Activated effector memory CD4-positive, alpha-beta T cell treated with Interleukin-2 at 50 U/mL for 16 hours (primary cell): ENCODE measurements around the gene NELFE.

Experiments
- DNase-seq: peaks from one replicate; pipeline ENCODE4 v3.0.0-alpha.2; 2020

The NELFE gene

GRCh38 chr6:31971993-31972708 is 13.4 kb upstream of the NELFE start, which contains the start of gene DXO:
DXO (minus strand) TSS chr6:31972138; CDS start chr6:31971675, 463 bp downstream.
- DNase-seq: peak; percentile 93

GRCh38 chr6:31971279-31971992 is 12.7 kb upstream of the NELFE start:
- no peak for DNase-seq

GRCh38 chr6:31970604-31971271 is 12.0 kb upstream of the NELFE start:
- no peak for DNase-seq

GRCh38 chr6:31969712-31970603 is 11.2 kb upstream of the NELFE start:
- DNase-seq: no peak

GRCh38 chr6:31968791-31969711 is 10.3 kb upstream of the NELFE start:
- no peak for DNase-seq

- no peak for DNase-seq
Observed at GRCh38 chr6:31968326-31968725, 9.6 kb upstream of the NELFE start.

GRCh38 chr6:31967926-31968320 is 9.2 kb upstream of the NELFE start:
- no peak for DNase-seq

- no peak for DNase-seq
Observed at GRCh38 chr6:31966997-31967925, 8.5 kb upstream of the NELFE start.

- DNase-seq: no peak
Observed at GRCh38 chr6:31966506-31966905, 7.7 kb upstream of the NELFE start.

GRCh38 chr6:31965700-31966099 is 6.9 kb upstream of the NELFE start:
- no peak for DNase-seq

- DNase-seq: no peak
Observed at GRCh38 chr6:31963921-31964320, 5.2 kb upstream of the NELFE start.

- no peak for DNase-seq
Observed at GRCh38 chr6:31961616-31962015, 2.8 kb upstream of the NELFE start.

GRCh38 chr6:31958412-31958740 is 395 bp downstream of the NELFE start:
- no peak for DNase-seq

GRCh38 chr6:31956796-31957195 is 2.0 kb downstream of the NELFE start:
- no peak for DNase-seq

GRCh38 chr6:31954511-31954910 is 4.3 kb downstream of the NELFE start:
- no peak for DNase-seq

GRCh38 chr6:31952890-31953289 is 5.9 kb downstream of the NELFE start:
- no peak for DNase-seq

GRCh38 chr6:31952140-31952805 is 6.5 kb downstream of the NELFE start:
- no peak for DNase-seq

GRCh38 chr6:31949926-31950548 is 8.7 kb downstream of the NELFE start:
- no peak for DNase-seq

GRCh38 chr6:31948753-31949413 is 9.9 kb downstream of the NELFE start:
- DNase-seq: no peak
